Stimulated activated CD4-positive, alpha-beta T cell treated with anti-CD3 and anti-CD28 coated beads, Interleukin-12 subunit alpha, Interleukin-12 subunit beta, amount 100 ng/mL, for 4 hours (primary cell): ENCODE results near the gene POLD4.

Experiments
- DNase-seq: peaks from one replicate; pipeline ENCODE4 v3.0.0-alpha.2; 2020

POLD4 gene

GRCh38 chr11:67387518-67387917 lies 34.2 kb upstream of the POLD4 start:
- no peak for DNase-seq

- no peak for DNase-seq
Measured at GRCh38 chr11:67387069-67387468, 33.7 kb upstream of the POLD4 start.

- DNase-seq = no peak
Measured at GRCh38 chr11:67384851-67385366, 31.6 kb upstream of the POLD4 start.

GRCh38 chr11:67382276-67383136 lies 29.2 kb upstream of the POLD4 start:
- peak; percentile 76 for DNase-seq

- DNase-seq = no peak
Measured at GRCh38 chr11:67381244-67381972, 28.1 kb upstream of the POLD4 start.

GRCh38 chr11:67379061-67380058 lies 26.0 kb upstream of the POLD4 start:
- no peak for DNase-seq

- DNase-seq = no peak
Measured at GRCh38 chr11:67378544-67378943, 25.2 kb upstream of the POLD4 start.

GRCh38 chr11:67376873-67377808 lies 23.8 kb upstream of the POLD4 start:
- DNase-seq = no peak

GRCh38 chr11:67376063-67376820 lies 22.9 kb upstream of the POLD4 start:
- no peak for DNase-seq

GRCh38 chr11:67375320-67376055 lies 22.1 kb upstream of the POLD4 start:
- no peak for DNase-seq

GRCh38 chr11:67374571-67375281 lies 21.4 kb upstream of the POLD4 start:
- DNase-seq = no peak

- peak; percentile 48 for DNase-seq
Measured at GRCh38 chr11:67373648-67374570, 20.6 kb upstream of the POLD4 start.

GRCh38 chr11:67372993-67373647 lies 19.8 kb upstream of the POLD4 start, which contains the start of gene CLCF1:
Gene CLCF1 (minus strand): TSS chr11:67373598. CDS start chr11:67373539, 59 bp downstream.
- DNase-seq = no peak

GRCh38 chr11:67372321-67372992 lies 19.1 kb upstream of the POLD4 start:
- no peak for DNase-seq

GRCh38 chr11:67371911-67372320 lies 18.6 kb upstream of the POLD4 start:
- no peak for DNase-seq

GRCh38 chr11:67371189-67371910 lies 18.0 kb upstream of the POLD4 start:
- no peak for DNase-seq
